HG02938 (cell line): ENCODE results near the gene YPEL3.
A peak's percentile ranks its signal among the peaks of the same experiment; 100 is the strongest.
"Not testable (repeated sequence)": the region's sequence is repeated elsewhere in the genome, so short reads cannot be mapped to it uniquely, and the experiment has no call there.

ENCODE experiments used
- ATAC-seq: cut with Tn5 transposase; IDR thresholded peaks from one replicate; pipeline ENCODE4 v1.9.1; 2021; ENCODE audit warnings: mild to moderate bottlenecking, moderate library complexity; ENCODE audit not compliant: unreplicated experiment

Gene YPEL3

DNA sequence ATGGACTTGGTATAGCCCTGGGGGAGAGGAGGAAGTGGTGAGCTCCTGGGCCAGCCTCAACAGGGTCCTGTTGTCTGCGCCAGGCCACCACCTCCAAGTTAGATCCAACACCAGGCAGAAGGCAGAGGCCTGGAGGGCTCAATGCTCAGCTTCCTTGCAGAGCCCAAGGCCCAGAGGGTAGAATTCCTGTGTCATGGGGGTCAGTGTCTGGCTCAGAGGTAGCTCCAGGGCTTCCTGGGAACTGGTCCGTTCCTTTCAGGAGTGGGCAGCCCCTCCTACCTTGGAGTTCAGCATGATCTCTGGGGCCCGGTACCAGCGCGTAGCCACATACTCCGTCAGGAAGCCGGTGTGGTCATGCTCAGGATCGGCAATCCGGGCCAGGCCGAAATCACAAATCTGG lies 21.8 kb upstream of the YPEL3 start:
- ATAC-seq, result no peak

- no peak for ATAC-seq
These were observed 20.5 kb upstream of the YPEL3 start for GRCh38 chr16:30116291-30117207.

DNA sequence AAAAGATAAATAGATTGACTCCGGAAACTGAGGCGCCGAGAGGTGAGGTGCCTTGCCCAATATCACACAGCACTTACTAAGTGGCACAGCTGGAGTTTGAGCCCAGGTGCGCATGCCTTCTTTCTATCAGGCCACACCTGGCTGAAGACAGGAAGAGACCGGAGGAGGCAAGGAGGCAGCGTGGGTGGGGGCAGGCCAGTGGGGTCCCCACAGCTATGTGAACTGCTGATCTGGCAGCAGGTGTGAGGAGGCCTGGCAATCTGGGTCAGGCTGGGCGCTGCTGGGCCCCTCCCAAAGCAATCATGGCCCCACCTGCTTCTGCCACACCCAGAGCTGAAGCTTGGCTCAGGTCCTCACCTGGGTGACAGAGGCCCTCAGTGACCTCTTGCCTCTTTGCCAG lies 19.2 kb upstream of the YPEL3 start:
- no peak for ATAC-seq

DNA sequence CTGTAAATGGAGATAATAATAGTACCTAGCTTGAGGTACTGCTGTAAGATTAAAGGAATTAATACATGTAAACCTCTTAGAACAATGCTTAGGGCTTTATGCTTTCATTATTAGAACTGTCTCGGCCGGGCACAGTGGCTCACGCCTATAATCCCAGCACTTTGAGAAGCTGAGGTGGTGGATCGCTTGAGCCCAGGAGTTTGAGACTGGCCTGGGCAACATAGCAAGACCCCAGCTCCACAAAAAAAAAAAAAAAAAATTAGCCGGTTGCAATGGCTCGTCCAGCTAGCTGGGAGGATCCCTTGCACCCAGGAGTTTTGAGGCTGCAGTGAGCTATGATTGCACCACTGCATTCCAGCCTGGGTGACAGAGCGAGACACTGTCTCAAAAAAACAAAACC lies 18.8 kb upstream of the YPEL3 start:
- not testable (repeated sequence) for ATAC-seq

- no peak for ATAC-seq
These were observed 18.4 kb upstream of the YPEL3 start for GRCh38 chr16:30114411-30114810.

GRCh38 chr16:30113711-30114333 lies 17.8 kb upstream of the YPEL3 start:
- ATAC-seq, result no peak

DNA sequence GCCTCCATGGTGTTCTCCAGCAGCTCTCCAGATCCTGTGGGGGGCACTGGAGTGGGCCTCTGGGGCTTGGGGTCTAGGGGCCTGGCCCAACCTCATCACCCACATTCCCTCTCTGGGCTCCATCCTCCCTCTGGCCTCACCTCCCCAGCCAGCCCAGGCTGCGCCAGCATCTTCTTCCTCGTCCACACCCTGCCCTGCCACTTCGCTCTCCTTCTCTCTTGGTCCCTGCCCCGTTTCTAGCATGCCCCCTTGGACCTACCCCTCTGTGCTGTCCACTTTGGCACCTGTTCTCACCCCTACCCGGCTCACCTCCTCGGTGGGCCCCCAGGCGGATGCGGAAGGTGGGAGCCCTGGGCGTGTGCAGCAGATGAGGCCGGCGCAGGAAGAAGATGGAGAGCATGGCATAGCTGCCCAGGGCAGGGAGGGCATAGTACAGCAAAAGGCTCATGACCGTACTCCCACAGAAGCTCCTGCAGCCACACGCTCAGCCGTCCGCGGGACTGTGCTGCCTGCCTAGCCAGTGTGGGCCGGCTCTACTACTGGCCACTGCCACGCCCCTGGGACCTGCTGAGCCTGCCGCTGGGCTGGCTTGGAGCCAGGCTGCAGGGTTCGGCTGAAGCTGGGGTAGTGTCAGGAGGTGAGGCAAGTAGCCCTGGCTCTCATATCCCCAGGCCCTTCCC lies 17.2 kb upstream of the YPEL3 start, which contains the start of gene GDPD3:
TSS of gene GDPD3 (minus strand) at position 507 of the 680 bp plus-strand sequence. CDS start at position 448, 59 bp downstream.
- no peak for ATAC-seq

DNA sequence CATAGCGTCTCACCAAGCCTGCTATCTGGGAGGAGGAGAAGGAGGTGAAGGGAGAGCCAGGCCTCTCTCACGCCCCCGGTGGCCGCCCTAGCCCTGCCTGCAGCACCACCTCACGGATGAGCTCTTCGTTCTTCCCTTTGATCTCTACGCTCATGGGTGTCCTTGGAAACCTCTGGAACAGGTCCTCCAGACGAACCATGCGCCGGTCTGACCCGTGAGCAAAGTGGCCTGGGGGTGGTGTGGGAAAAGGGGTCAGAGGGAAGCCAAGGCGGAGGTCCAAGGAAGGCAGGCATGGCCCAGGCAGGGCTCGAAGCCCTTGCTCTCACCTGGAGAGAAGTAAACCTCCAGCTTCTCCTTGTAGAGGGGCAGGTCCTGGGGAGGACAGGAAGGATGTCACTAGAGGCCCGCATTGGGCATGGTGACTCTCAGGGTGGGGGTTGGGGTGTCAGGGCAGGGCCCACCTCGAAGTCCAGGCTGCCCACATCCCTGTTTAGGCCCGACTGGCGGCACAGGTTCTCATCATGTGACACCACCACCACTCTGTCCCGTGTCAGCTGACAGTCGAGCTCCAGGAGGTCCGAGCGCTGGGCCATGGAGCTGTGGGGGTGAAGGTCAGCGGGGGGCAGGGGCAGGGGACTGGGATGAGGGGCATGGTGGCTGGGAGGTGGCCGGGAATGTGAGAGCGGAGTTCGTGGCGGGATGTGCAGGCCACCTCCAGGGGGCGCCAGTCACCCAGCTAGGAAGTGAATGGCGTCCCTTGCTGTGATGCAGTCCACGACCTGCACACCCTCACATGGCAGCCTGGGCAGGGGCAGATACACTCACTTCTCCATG lies 16.4 kb upstream of the YPEL3 start:
- ATAC-seq, result no peak

GRCh38 chr16:30110661-30111060 lies 14.6 kb upstream of the YPEL3 start:
- no peak for ATAC-seq

- no peak for ATAC-seq
These were observed 12.2 kb upstream of the YPEL3 start for GRCh38 chr16:30108059-30108850.

DNA sequence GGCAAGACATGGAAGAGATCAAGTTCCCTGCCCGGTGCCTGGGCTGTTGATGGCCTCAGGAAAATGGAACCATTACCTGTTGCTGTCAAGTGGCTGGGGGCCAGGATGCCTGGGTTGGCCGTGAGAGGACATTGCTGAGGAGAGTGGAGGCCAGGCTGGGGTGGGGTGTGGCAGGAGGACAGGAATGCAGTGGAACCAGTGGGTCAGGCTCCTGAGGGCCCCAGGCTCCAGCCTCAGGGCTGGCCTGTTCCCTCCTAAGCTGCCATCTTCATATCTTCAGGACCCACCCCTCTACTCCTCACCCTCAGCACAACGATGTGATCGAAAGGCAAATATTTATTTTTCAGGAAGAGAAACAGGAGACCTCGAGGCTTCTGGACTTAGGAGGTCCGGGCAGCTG lies 8.5 kb upstream of the YPEL3 start:
- no peak for ATAC-seq

DNA sequence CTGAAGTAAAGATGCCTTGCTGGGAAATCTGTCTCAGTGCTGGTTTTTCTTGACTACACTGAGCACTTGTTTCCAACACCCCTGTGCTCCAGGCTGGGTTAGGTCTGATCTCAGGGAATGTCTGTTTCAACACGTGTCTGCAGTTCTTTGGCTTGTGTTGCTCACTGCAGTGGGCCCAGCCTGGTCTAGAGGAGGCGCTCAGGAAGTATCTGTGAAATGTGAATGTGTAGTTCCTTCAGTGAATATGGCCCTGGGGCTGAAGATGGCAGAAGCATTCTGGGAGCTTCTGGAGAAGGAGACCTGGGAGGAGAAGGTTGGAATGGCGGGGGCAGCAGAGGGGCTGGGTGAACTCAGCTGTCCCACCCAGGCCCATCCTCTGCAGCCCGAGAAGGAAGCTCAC lies 8.1 kb upstream of the YPEL3 start:
- ATAC-seq, result no peak

DNA sequence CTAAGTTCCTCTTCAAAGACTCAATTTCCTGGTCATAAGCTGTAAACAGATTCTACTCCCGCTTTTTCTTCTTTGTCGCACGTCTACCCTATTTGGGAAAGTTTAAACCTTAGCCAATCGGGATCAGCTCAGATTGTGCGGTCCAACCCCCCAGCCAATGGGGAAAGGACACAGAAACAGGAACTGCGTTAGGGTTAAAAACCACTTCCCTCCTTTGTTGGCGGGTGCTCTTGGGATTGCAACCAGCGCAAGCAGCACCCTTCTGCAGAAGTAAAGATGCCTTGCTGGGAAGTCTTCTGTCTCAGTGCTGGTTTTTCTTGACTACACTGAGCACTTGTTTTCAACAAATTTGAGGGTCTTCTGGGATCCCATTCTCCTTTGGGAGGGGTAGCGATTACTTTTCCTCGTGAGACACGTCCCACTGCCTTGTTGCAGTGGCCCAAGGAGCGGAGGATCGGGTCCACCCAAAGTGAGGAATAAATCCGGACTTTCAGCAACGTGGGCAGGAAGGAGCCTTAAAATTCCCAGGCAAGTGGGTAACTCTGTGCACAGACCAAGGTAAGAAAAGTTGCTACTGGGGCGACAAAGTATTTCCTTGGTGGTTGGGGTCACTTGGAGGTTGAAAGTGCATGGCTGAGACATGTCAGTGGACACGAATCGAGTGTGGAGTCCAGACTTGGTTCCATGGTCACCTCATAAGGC lies 1.0 kb upstream of the YPEL3 start:
- ATAC-seq, result no peak

DNA sequence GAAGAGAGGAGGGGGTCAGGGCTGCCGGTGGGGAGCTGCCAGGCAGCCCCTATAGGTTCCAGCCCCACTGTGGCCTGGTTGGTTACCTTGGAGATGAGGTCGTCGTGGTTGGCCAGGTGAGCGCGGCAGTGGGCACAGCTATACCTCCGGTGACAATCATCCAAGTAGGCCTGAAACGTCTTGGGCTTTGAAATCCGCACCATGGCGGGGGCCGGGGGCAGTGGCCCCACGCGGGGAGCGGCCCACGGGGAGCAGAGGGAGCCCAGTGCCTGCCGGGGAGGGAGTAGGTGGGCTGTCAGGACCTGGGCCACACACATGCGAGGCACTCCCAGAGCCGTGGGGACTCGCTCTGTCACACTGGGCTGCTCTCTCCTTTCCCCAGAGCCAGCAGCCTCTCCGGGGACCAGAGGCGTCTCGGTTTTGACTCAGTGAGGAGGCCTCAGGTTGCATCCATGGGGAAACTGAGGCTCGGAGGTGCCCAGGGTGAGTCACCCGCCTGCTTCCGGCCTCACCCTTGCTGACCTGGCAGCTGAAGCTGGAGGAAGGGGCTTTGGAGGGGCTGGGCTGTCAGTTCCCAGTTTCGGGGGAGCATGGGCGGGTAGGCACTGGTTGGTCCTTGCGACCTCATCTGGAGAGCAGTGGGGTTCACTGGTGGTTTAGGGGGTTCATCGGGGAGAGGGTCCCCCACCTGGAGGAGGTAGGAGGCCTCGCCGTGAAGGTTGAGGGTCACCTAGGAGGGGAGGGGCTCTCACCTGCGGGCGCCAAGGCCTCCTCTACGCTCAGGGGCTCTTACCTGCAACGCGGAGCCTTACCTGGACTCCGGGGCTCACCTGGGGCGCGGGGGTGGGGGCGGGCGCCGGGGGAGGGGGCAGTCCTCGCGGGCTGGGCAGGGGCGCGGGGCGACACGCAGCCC lies 591 bp downstream of the YPEL3 start:
- no peak for ATAC-seq

GRCh38 chr16:30094541-30095165 lies 1.4 kb downstream of the YPEL3 start:
- ATAC-seq, result no peak

DNA sequence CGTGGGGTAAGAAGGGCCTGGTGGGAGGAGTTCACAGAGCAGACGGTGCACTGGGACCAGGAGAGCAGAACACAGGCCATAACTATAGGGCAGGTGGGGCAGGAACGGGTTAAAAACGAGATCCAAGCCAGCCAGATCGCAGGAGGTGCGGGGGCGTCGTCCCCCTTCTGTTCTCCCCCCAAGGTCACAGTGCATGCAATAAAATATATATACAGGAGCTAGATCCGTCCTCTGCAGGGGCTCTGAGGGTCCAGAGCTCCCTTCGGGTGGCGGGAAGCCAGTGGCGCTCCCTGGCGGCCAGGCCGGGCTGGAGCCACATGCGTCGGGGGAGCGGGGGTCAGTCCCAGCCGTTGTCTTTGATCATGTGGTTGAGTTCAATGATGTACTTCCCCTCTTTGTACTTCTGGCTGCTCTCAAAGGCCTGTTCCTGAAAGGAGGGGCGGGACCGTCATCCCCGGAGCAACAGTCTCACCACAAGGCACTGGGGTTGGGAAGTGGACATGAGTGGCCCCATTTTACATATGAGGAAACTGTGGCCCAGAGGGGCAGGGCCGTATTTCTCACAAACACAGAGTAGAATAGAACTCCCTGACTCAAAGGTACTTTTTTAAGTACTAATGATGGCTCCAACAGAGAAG lies 3.5 kb downstream of the YPEL3 start:
- peak; percentile 43 for ATAC-seq
